DND-41 (cell line): ENCODE data around the gene KAZN.

Source experiments
- CTCF ChIP-seq: IDR thresholded peaks from 2 replicates; pipeline ENCODE4 v1.5.1; 2012; ENCODE audit warnings: borderline replicate concordance, low read length, moderate library complexity, mild to moderate bottlenecking; ENCODE audit not compliant: poor library complexity, severe bottlenecking; ENCODE audit errors: extremely low read depth
- EZH2 ChIP-seq: IDR thresholded peaks from 3 replicates; pipeline ENCODE4 v1.6.1; 2012; ENCODE audit warnings: borderline replicate concordance, low read depth, mild to moderate bottlenecking, moderate library complexity, low read length, inconsistent platforms; ENCODE audit not compliant: severe bottlenecking

GRCh38 chr1:14957375-14958098, 359.1 kb downstream of the KAZN start:
- TF ChIP-seq CTCF (no peak), EZH2 (no peak)
